IPS-20b (cell line): ENCODE data around the gene DDC.

Experiments used
- H3K27ac ChIP-seq: one replicate; pipeline ENCODE4 v1.5.1; 2013; ENCODE audit warnings: low read length
- H3K27me3 ChIP-seq: 2 replicates; pipeline ENCODE4 v1.6.1; 2013; ENCODE audit warnings: mild to moderate bottlenecking, low read length, inconsistent platforms; ENCODE audit not compliant: insufficient read depth
- H3K36me3 ChIP-seq: 2 replicates; pipeline ENCODE4 v1.6.1; 2013; ENCODE audit warnings: low read depth, mild to moderate bottlenecking, inconsistent platforms, low read length, moderate library complexity; ENCODE audit not compliant: insufficient read depth
- H3K4me1 ChIP-seq: 2 replicates; pipeline ENCODE4 v1.6.1; 2013; ENCODE audit warnings: mild to moderate bottlenecking, control low read depth, inconsistent platforms, low read length, moderate library complexity; ENCODE audit not compliant: insufficient read depth
- H3K4me3 ChIP-seq: 2 replicates; pipeline ENCODE4 v1.5.1; 2013; ENCODE audit warnings: mild to moderate bottlenecking, low read length, inconsistent platforms
- H3K9ac ChIP-seq: 2 replicates; pipeline ENCODE4 v1.6.1; 2013; ENCODE audit warnings: low read depth, mild to moderate bottlenecking, inconsistent platforms, low read length, moderate library complexity
- H3K9me3 ChIP-seq: 2 replicates; pipeline ENCODE4 v1.6.1; 2013; ENCODE audit warnings: mild to moderate bottlenecking, low read depth, low read length, inconsistent platforms; ENCODE audit not compliant: insufficient read depth

DDC gene, protein sequence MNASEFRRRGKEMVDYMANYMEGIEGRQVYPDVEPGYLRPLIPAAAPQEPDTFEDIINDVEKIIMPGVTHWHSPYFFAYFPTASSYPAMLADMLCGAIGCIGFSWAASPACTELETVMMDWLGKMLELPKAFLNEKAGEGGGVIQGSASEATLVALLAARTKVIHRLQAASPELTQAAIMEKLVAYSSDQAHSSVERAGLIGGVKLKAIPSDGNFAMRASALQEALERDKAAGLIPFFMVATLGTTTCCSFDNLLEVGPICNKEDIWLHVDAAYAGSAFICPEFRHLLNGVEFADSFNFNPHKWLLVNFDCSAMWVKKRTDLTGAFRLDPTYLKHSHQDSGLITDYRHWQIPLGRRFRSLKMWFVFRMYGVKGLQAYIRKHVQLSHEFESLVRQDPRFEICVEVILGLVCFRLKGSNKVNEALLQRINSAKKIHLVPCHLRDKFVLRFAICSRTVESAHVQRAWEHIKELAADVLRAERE

DNA sequence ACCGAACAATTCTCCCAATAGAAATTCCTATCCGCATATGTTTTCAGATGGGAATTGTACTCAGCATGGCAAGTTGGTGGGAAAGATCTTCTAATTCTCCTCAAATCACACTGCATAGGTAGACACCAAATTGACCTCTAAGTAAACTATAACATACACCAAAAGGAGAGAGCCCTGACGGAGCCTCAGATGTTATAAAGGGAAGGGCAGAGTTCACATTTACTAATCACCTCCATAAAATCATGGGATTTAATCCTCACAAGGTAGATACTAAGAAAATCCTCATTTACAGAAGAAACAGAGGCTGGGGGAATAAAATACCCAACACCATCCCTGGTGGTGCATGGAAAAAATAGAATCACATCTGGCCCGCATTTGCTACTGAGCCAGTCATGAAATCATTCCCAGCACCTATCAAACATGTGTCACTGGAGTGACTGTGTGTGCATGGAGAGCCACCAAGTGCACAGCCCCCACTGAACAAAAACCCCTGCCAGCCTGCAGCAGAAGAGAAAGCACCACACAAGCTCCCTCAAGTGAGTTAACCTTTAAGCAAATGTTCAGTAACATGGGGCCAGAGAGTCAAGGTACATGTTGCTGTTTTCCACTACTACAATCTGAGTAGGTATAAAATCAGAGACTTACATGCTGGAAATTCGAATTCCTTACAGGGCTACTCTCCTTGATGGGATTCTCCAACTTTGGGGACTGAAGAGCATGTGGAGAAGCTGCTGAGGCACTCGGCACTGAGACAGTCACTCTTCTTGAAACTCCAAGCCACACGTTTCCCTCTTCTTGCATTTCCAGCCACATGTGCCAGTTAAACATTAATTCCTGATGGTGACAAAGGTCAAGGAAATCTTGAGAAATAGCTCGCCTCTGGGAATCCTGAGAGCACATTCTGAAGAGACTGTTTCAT, at the start of gene DDC:
TSS of gene DDC (minus strand) at position 766 of the 919 bp plus-strand sequence. CDS start 21,320 bp downstream, outside the sequence.
- no peak within 1 kb of the TSS for H3K9ac ChIP-seq
- H3K4me1 ChIP-seq, result no peaks in the 10 kb centered on the region; the same call in 1 of the 2 replicates
- H3K4me3 ChIP-seq, result no peak within 1 kb of the TSS
- peaks cover 2% of the 10 kb centered on the region; the same call in 1 of the 2 replicates for H3K9me3 ChIP-seq
- H3K36me3 ChIP-seq, result no peaks in the 10 kb centered on the region
- H3K27ac ChIP-seq, result no peak within 1 kb of the TSS
- no peaks in the 10 kb centered on the region; the same call in 1 of the 2 replicates for H3K27me3 ChIP-seq

DNA sequence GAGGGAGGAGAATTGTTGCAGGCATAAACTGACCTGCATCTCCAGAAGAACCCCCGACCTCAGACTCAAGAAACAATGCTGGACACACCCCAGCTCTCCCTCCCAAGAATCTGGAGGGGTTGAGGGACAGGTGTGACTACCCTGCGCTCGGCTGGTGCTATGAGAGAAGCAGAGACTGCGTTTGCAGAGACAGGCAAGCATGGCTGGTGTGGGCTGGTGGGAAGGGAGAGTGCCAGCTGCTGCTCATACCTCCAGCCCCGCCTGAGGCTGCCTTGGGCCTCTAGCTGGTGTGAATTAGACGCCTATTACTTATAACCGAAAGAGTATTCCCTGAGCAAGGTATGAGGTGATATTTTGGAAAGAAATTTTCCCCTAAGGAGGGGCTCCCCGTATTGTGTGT, 48.3 kb upstream of the DDC start:
- Histone ChIP-seq H3K36me3 (peaks cover 90% of the 10 kb centered on the region), H3K27me3 (no peaks in the 10 kb centered on the region), H3K4me3 (no peak overlapping the region), H3K9ac (no peak overlapping the region), H3K27ac (no peak overlapping the region), H3K9me3 (no peaks in the 10 kb centered on the region), H3K4me1 (no peaks in the 10 kb centered on the region)

DNA sequence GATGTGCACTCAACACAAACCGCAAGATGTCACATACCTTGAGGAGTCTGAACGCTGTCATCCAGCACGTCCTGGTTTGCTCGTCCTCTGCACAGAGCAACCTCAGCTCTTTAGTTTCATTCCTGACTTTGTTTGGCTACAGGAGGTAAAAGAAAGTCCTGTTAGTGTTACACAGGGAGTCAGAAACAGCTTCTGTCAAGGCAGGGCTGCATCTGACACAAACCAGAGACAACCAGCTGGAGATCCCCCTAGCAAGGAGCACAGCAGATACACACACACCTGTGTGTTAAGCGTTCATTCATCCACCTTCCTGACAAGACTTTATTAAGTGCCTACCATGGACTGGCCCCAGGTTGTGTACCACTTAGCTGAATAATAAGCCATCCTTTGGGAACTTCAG, 47.5 kb upstream of the DDC start:
- Histone ChIP-seq H3K9me3 (no peaks in the 10 kb centered on the region), H3K4me1 (no peaks in the 10 kb centered on the region), H3K4me3 (no peak overlapping the region), H3K27me3 (no peaks in the 10 kb centered on the region), H3K36me3 (peaks cover 91% of the 10 kb centered on the region), H3K27ac (no peak overlapping the region), H3K9ac (no peak overlapping the region)

DNA sequence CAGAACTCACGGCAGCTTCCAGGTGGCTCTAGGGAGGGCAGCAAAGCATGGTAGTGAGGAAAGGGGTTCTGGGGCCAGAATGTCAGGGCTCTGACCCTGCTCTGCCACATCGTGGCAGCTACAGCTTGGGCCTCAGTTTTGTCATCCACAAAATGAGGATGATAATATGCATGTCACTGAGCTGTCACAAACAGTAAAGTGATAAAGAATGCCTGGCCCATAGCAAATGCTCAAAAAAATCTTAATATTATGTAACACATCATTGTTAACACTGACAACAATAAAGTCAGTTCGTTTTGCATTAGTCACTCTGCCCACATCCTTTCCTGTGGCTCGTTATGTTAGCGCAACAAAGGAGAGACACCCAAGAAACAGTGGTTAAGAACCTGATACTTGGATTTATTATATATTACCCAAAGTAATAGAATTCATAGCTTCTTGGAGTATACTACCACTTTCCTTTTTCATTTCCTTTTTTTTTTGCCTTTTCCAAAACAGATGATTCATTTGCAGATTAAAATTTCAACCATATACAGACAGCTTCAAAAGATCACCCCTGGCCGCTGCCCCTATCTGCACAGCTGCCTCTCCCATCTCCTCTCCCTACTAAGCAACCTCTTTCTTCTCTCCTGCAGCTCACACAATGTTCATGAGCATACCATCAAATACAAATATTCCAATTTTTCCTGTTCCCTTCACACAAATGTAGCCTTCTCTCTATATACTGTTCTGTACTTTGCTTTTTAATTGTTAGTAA, 45.5 kb upstream of the DDC start:
- H3K4me3 ChIP-seq, result no peak overlapping the region
- H3K27me3 ChIP-seq, result no peaks in the 10 kb centered on the region
- no peaks in the 10 kb centered on the region for H3K4me1 ChIP-seq
- H3K9ac ChIP-seq, result no peak overlapping the region
- no peaks in the 10 kb centered on the region for H3K9me3 ChIP-seq
- peaks cover 90% of the 10 kb centered on the region for H3K36me3 ChIP-seq
- no peak overlapping the region for H3K27ac ChIP-seq

DNA sequence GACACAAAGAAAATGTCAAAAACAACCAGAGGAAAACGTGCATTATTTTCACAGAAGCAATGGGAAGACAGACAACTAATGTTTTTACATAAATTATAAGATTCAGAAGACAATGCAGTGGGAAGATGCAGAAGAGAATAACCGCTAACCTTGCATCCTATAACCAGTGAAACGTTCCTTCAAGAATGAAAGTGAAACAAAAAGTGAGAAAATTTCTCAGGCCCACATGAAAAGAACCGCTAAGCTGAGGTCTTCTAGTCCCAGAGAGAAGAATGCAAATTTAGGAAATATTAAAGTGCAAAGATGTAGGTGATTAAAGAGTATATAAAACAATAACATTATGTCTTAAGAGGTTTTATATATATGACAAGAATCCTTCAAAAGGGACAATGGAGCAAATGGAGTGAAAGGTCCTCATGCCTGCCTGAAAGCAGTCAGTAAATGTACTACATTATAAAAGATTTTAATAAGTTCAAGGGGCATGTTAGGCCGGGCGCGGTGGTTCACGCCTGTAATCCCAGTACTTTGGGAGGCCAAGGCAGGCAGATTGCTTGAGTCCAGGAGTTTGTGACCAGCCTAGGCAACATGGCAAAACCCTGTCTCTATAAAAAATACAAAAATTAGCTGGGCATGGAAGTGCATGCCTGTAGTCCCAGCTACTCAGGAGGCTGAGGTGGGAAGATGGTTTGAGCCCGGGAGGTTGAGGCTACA, 43.1 kb upstream of the DDC start:
- Histone ChIP-seq H3K9ac (no peak overlapping the region), H3K27me3 (no peaks in the 10 kb centered on the region), H3K27ac (no peak overlapping the region), H3K4me1 (no peaks in the 10 kb centered on the region), H3K4me3 (no peak overlapping the region), H3K9me3 (no peaks in the 10 kb centered on the region), H3K36me3 (peaks cover 92% of the 10 kb centered on the region)

DNA sequence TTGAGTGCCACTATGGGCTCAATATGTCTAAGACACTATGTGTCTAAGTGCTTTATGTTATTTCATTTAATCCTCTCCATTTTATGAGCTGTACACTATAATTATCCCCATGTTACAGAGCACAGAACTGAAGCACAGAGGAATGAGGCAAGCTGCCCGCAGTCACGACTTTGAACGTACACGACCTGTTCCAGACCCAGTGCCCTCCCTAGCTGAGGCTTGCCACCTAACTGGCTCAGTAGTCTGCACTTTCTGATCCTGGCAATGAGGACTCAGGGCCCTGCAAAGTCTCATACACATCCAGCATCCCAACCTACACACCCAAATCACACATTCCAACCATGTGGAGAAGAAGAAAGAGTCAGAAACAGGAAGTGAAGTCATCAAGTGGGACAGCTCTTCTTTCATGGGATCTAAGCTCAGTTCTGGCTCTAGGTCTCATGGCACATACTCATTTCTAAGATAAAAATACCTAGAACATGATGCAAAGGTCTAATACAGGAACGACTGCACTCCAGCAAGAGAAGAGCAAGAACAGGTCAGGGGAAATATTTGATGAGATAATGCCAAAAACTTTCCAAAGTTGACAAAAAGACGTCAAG, 42.4 kb upstream of the DDC start:
- Histone ChIP-seq H3K27ac (no peak overlapping the region), H3K36me3 (peaks cover 92% of the 10 kb centered on the region), H3K9ac (no peak overlapping the region), H3K4me1 (peaks cover 4% of the 10 kb centered on the region; the same call in 1 of the 2 replicates), H3K9me3 (no peaks in the 10 kb centered on the region), H3K4me3 (no peak overlapping the region), H3K27me3 (no peaks in the 10 kb centered on the region)

DNA sequence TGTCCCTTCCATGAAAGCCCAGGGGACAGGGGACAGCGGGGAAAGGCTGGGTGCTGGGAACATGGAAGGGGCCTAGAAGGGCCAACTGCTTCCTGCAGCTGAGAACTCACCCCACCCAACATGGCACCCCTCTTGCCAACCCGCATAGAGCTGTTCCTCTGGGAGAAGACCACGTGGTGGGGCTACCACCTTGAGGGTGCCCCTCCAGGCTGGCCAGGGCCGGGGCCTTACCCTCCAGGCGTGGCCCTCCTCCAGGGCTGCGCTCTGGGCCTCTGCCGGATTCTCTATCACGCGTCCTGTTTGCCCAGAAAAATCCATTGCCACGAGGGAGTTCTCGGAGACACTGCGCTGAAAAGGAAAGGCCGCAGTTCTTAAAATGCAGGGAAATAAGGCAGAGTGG, 39.9 kb upstream of the DDC start:
- Histone ChIP-seq H3K9ac (no peak overlapping the region), H3K4me1 (peaks cover 4% of the 10 kb centered on the region; the same call in 1 of the 2 replicates), H3K9me3 (no peaks in the 10 kb centered on the region), H3K4me3 (no peak overlapping the region), H3K27ac (no peak overlapping the region), H3K27me3 (no peaks in the 10 kb centered on the region), H3K36me3 (peaks cover 84% of the 10 kb centered on the region)

DNA sequence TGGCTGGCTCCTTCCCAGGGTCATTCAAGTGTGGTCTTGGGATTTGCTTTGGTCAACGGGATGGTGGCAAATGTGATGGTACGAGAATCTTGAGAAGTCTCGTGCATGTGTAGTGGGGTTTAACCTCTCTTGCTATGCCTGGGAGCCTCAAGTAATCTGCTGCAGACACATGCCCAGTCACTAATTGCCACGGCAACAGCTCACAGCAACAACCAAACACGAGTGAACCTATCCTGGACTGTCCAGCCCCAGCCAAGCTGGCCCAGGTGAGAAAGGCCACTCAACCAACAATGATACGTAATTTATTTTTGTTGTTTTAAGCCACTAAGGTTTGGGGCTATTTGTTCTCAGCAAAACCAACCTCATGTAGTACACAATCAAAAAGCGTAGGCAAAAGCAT, 38.1 kb upstream of the DDC start:
- Histone ChIP-seq H3K4me3 (no peak overlapping the region), H3K27me3 (no peaks in the 10 kb centered on the region), H3K36me3 (peaks cover 85% of the 10 kb centered on the region), H3K27ac (no peak overlapping the region), H3K4me1 (peaks cover 4% of the 10 kb centered on the region; the same call in 1 of the 2 replicates), H3K9me3 (no peaks in the 10 kb centered on the region), H3K9ac (no peak overlapping the region)

DNA sequence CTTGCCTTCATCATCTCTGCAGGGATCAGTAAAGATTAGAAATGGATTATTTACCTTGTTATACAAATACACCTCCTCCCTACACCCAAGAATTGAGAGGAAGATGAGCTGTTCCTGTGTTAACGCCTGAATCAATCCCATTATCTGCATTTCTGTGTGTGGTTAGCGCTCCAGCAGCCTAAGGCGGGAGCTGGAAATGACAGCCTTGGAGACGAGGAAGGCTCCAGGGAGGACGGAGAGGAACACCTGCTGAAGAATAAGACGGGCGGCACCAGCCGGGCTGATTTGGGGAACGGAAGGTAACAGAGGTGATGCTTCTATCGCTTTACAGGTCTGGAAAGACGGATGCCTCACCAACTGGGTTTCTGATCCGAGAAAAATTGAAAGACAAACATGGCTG, 34.2 kb upstream of the DDC start:
- no peak overlapping the region for H3K27ac ChIP-seq
- no peak overlapping the region for H3K4me3 ChIP-seq
- H3K9ac ChIP-seq, result no peak overlapping the region
- H3K4me1 ChIP-seq, result peaks cover 4% of the 10 kb centered on the region; the same call in 1 of the 2 replicates
- H3K9me3 ChIP-seq, result no peaks in the 10 kb centered on the region
- H3K27me3 ChIP-seq, result no peaks in the 10 kb centered on the region
- H3K36me3 ChIP-seq, result peaks cover 82% of the 10 kb centered on the region

DNA sequence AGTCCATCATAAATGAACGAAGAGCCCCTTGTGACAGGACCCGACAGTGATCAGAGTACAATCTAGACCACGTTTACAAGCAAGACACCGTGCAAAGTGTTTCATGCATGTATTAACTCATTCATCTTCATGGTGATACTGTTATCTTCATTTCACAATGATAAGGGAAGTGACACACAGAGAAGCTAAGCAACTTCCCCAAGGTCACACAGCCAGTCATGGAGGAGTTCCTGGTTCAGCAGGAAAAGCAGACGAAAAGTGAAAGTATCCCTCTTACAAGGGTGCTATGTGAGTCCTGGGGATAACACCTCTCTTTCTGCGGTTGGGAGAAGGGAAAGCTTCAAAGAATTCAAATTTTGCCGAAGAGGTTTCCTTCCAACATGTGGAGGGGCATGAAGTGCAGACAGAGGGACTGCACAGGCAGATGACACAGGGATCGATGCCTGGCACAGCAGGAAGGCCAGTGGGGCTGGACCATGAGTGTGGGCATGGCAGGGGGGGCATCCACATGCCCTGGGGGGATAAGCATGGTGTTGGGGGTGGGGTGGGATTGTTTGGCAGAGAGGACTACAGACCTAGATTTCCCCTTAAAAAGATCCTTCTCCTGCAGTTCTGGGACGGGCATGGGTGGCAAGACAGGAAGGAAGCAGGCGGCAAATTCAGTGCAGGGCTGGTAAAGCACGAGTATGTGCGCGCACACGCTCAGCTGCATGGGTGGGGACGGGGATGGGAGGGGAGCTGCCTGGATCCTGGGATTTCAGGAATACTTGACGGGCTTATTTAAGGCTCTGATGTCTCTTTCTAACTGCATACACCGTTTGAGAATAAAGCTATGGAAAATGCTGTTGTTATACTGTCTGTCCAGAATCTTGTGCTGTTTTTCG, 33.5 kb upstream of the DDC start:
- Histone ChIP-seq H3K9ac (no peak overlapping the region), H3K4me1 (peaks cover 4% of the 10 kb centered on the region; the same call in 1 of the 2 replicates), H3K27ac (no peak overlapping the region), H3K4me3 (no peak overlapping the region), H3K9me3 (no peaks in the 10 kb centered on the region), H3K27me3 (no peaks in the 10 kb centered on the region), H3K36me3 (peaks cover 82% of the 10 kb centered on the region)
